Activated naive CD8-positive, alpha-beta T cell treated with anti-CD3 and anti-CD28 coated beads, Interleukin-2, amount 10 ng/mL, durations not matched to agents 7 days and 5 days (primary cell): ENCODE data around the gene RUNDC1. TPM values are rescaled to one million over a fixed set of nuclear protein-coding genes. Genes with fewer than 3 reads are reported as not detected.
A peak's percentile ranks its signal among the peaks of the same experiment; 100 is the strongest.
"Not testable (repeated sequence)": the region's sequence is repeated elsewhere in the genome, so short reads cannot be mapped to it uniquely, and the experiment has no call there.

Experiments used
- ATAC-seq: fragments of 150-1000 bp; cut with Tn5 transposase; one replicate; pipeline ENCODE4 v1.10.0; 2021; ENCODE audit warnings: low read depth, moderate library complexity
- POLR2A ChIA-PET: fragments of 350-600 bp; sonication (Branson Sonifier 250); formaldehyde crosslinking; loops from one replicate; lab custom pipeline; 2021; ENCODE audit warnings: antibody characterized with exemption; lab: Charles Lee
- DNase-seq: peaks from one replicate; pipeline ENCODE4 v3.0.0; 2021
- H3K27ac Mint-ChIP-seq: one replicate; pipeline ENCODE4 v1.8.0; 2022; ENCODE audit warnings: mild to moderate bottlenecking, mixed read lengths
- H3K27me3 Mint-ChIP-seq: one replicate; pipeline ENCODE4 v1.8.0; 2022; ENCODE audit warnings: mild to moderate bottlenecking, moderate library complexity, mixed read lengths
- H3K36me3 Mint-ChIP-seq: one replicate; pipeline ENCODE4 v1.8.0; 2021; ENCODE audit warnings: mild to moderate bottlenecking, mixed read lengths
- H3K4me1 Mint-ChIP-seq: one replicate; pipeline ENCODE4 v1.8.0; 2021; ENCODE audit warnings: mixed read lengths
- H3K4me3 Mint-ChIP-seq: one replicate; pipeline ENCODE4 v1.8.0; 2022; ENCODE audit warnings: mild to moderate bottlenecking, moderate library complexity, mixed read lengths
- H3K9me3 Mint-ChIP-seq: one replicate; pipeline ENCODE4 v1.8.0; 2021; ENCODE audit warnings: mixed read lengths
- total RNA-seq, 2 experiments: library from RNA; stranded (reverse); gene quantifications; one replicate each; pipeline ENCODE4 v1.2.3, GENCODE V29; 2021

RUNDC1 gene
- total RNA-seq = 10 to 100 TPM; 16.5 to 17.8 TPM

GRCh38 chr17:42980274-42980765 lies at the start of gene RUNDC1:
TSS of gene RUNDC1 (plus strand) at chr17:42980565. CDS start at chr17:42980577, 12 bp downstream.
- Mint-ChIP-seq H3K4me1 (peaks cover 32% of the 10 kb centered on the region), H3K36me3 (peaks cover 11% of the 10 kb centered on the region), H3K27me3 (peaks cover 3% of the 10 kb centered on the region), H3K9me3 (no peaks in the 10 kb centered on the region), H3K27ac (peak within 1 kb of the TSS; percentile 97), H3K4me3 (peak within 1 kb of the TSS; percentile 99)
- POLR2A ChIA-PET = interaction anchor here (0.7 to 1.6 kb wide), 6 partner anchors 18 to 388 kb away, joined by 3 to 12 read pairs (median 4); partner anchors contain the start of genes BECN1 and RPL27
- DNase-seq (peak; percentile 95), ATAC-seq (peak; percentile 76)

- POLR2A ChIA-PET = no interaction called here
- peak; percentile 60 for ATAC-seq
- no peak for DNase-seq
- Mint-ChIP-seq H3K27me3 (peaks cover 27% of the 10 kb centered on the region), H3K27ac (no peak overlapping the region), H3K4me3 (no peak overlapping the region), H3K9me3 (no peaks in the 10 kb centered on the region), H3K36me3 (no peaks in the 10 kb centered on the region), H3K4me1 (no peaks in the 10 kb centered on the region)
Measured at GRCh38 chr17:42937712-42938596, 42.4 kb upstream of the RUNDC1 start.

GRCh38 chr17:42944211-42944610 lies 36.2 kb upstream of the RUNDC1 start:
- Mint-ChIP-seq H3K4me3 (no peak overlapping the region), H3K27ac (no peak overlapping the region), H3K27me3 (peaks cover 6% of the 10 kb centered on the region), H3K36me3 (no peaks in the 10 kb centered on the region), H3K4me1 (no peaks in the 10 kb centered on the region), H3K9me3 (no peaks in the 10 kb centered on the region)
- POLR2A ChIA-PET = no interaction called here
- no peak for ATAC-seq
- no peak for DNase-seq

GRCh38 chr17:42946812-42947211 lies 33.6 kb upstream of the RUNDC1 start:
- ATAC-seq (no peak), DNase-seq (no peak)
- no peaks in the 10 kb centered on the region for H3K27me3 Mint-ChIP-seq
- peaks cover 1% of the 10 kb centered on the region for H3K4me1 Mint-ChIP-seq
- no peak overlapping the region for H3K4me3 Mint-ChIP-seq
- H3K9me3 Mint-ChIP-seq = no peaks in the 10 kb centered on the region
- peaks cover 5% of the 10 kb centered on the region for H3K36me3 Mint-ChIP-seq
- POLR2A ChIA-PET = no interaction called here
- H3K27ac Mint-ChIP-seq = no peak overlapping the region

GRCh38 chr17:42950044-42950783 lies 30.2 kb upstream of the RUNDC1 start:
- no peak for ATAC-seq
- no peak overlapping the region for H3K4me3 Mint-ChIP-seq
- H3K4me1 Mint-ChIP-seq = peaks cover 9% of the 10 kb centered on the region
- no peak for DNase-seq
- H3K9me3 Mint-ChIP-seq = no peaks in the 10 kb centered on the region
- no peaks in the 10 kb centered on the region for H3K27me3 Mint-ChIP-seq
- POLR2A ChIA-PET = no interaction called here
- peaks cover 14% of the 10 kb centered on the region for H3K36me3 Mint-ChIP-seq
- no peak overlapping the region for H3K27ac Mint-ChIP-seq

- Mint-ChIP-seq H3K9me3 (no peaks in the 10 kb centered on the region), H3K36me3 (peaks cover 27% of the 10 kb centered on the region), H3K4me3 (no peak overlapping the region), H3K27me3 (no peaks in the 10 kb centered on the region), H3K4me1 (peaks cover 13% of the 10 kb centered on the region), H3K27ac (no peak overlapping the region)
- no peak for DNase-seq
- no peak for ATAC-seq
- POLR2A ChIA-PET = no interaction called here
Measured at GRCh38 chr17:42953669-42954068, 26.7 kb upstream of the RUNDC1 start.

GRCh38 chr17:42964161-42964932 lies 16.0 kb upstream of the RUNDC1 start, which contains the start of gene AARSD1:
TSS of gene AARSD1 (minus strand) at chr17:42964454. CDS start at chr17:42964440, 14 bp downstream.
- ATAC-seq (peak; percentile 95), DNase-seq (peak; percentile 89)
- POLR2A ChIA-PET = interaction anchor here (0.6 to 1.8 kb wide), 7 partner anchors 34 to 396 kb away, joined by 3 to 8 read pairs (median 5); partner anchors contain the start of genes PSME3 and RPL27
- no peaks in the 10 kb centered on the region for H3K9me3 Mint-ChIP-seq
- peak within 1 kb of the TSS; percentile 91 for H3K4me3 Mint-ChIP-seq
- H3K27me3 Mint-ChIP-seq = no peaks in the 10 kb centered on the region
- H3K36me3 Mint-ChIP-seq = peaks cover 16% of the 10 kb centered on the region
- peak within 1 kb of the TSS; percentile 90 for H3K27ac Mint-ChIP-seq
- peaks cover 14% of the 10 kb centered on the region for H3K4me1 Mint-ChIP-seq

GRCh38 chr17:42967925-42968324 lies 12.4 kb upstream of the RUNDC1 start:
- no peak overlapping the region for H3K27ac Mint-ChIP-seq
- POLR2A ChIA-PET = no interaction called here

GRCh38 chr17:42969001-42969581 lies 11.3 kb upstream of the RUNDC1 start:
- ATAC-seq = no peak

More at GRCh38 chr17:42967925-42968324, 12.4 kb upstream of the RUNDC1 start:
- Mint-ChIP-seq H3K9me3 (no peaks in the 10 kb centered on the region), H3K27me3 (no peaks in the 10 kb centered on the region), H3K4me3 (no peak overlapping the region), H3K4me1 (peaks cover 11% of the 10 kb centered on the region), H3K36me3 (peaks cover 5% of the 10 kb centered on the region)
- DNase-seq (no peak), ATAC-seq (no peak)

GRCh38 chr17:42971589-42971988 lies 8.8 kb upstream of the RUNDC1 start:
- Mint-ChIP-seq H3K4me1 (peaks cover 4% of the 10 kb centered on the region), H3K9me3 (no peaks in the 10 kb centered on the region), H3K4me3 (no peak overlapping the region), H3K27ac (no peak overlapping the region), H3K36me3 (no peaks in the 10 kb centered on the region), H3K27me3 (no peaks in the 10 kb centered on the region)
- ATAC-seq = no peak
- DNase-seq = no peak
- POLR2A ChIA-PET = no interaction called here

More at GRCh38 chr17:42969001-42969581, 11.3 kb upstream of the RUNDC1 start:
- no peak overlapping the region for H3K4me3 Mint-ChIP-seq
- H3K4me1 Mint-ChIP-seq = peaks cover 5% of the 10 kb centered on the region
- H3K36me3 Mint-ChIP-seq = peaks cover 5% of the 10 kb centered on the region
- H3K9me3 Mint-ChIP-seq = no peaks in the 10 kb centered on the region
- H3K27me3 Mint-ChIP-seq = no peaks in the 10 kb centered on the region
- H3K27ac Mint-ChIP-seq = no peak overlapping the region
- DNase-seq = no peak
- POLR2A ChIA-PET = no interaction called here

- H3K27me3 Mint-ChIP-seq, DNase-seq, H3K36me3 Mint-ChIP-seq, ATAC-seq, POLR2A ChIA-PET, H3K9me3 Mint-ChIP-seq, H3K4me1 Mint-ChIP-seq, H3K4me3 Mint-ChIP-seq, H3K27ac Mint-ChIP-seq: not testable (repeated sequence)
Measured at GRCh38 chr17:42973323-42973722, 7.0 kb upstream of the RUNDC1 start.

- Mint-ChIP-seq H3K9me3 (no peaks in the 10 kb centered on the region), H3K27me3 (peaks cover 3% of the 10 kb centered on the region), H3K27ac (no peak overlapping the region), H3K4me1 (peaks cover 12% of the 10 kb centered on the region), H3K4me3 (no peak overlapping the region), H3K36me3 (no peaks in the 10 kb centered on the region)
- POLR2A ChIA-PET = interaction anchor here (0.7 kb wide), 1 partner anchor 47 kb away, joined by 3 read pairs; no protein-coding TSS in a partner anchor
- DNase-seq (no peak), ATAC-seq (no peak)
Measured at GRCh38 chr17:42975265-42975664, 5.1 kb upstream of the RUNDC1 start.
